NCI-H1930 (cell line): ENCODE measurements around the gene GABBR2.

Experiments
- DNase-seq, 2 experiments: peaks; one replicate each; lab custom pipeline; 2025; lab: John Stamatoyannopoulos, UW

GABBR2 gene

DNA sequence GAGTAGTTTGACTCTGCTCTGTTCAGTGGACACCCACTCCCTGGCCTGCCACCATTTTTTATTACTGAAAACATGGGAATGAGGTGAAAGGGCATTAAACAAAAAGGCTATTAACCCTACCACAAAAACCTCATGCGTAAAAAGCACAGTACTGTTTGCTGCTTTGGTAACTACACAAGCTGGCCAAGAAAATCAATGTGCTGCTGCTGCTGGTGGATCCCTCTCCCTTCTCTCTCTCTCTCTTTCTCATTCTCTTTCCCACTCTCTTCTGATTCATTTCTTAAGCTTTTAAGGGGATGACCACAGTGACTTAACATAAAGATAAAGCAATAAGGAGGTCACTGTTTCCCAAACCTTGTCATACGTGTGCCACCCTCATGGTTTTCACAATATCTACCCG is 270.1 kb downstream of the GABBR2 start:
- no peak for DNase-seq

DNA sequence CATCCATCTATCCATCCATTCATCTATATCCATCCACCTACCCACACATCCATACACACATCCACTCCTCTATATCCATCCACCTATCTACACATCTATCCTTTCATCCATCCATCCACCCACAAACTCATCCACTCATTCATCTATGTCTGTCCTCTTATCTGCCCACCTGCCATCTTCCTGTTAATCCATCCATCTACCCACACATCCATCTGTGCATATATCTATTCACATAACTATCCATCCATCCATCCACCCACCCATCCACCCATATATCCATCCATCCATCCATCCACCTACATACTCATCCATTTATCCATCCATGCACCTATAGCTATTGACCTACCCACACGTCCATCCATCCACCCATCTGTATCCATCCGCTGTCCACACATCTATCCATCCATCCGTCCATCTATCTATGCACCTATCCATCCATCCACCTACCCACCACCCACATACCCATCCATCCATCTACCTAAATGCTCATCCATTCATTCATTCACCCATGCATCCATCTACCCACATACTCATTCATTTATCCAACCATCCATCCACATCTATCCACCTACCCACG is 271.2 kb downstream of the GABBR2 start:
- DNase-seq, result no peak

GRCh38 chr9:98432960-98433359 is 275.8 kb downstream of the GABBR2 start:
- no peak for DNase-seq

- DNase-seq, result no peak
Observed at GRCh38 chr9:98432134-98432533, 276.6 kb downstream of the GABBR2 start.

- no peak for DNase-seq
Observed at GRCh38 chr9:98430535-98431292, 278.0 kb downstream of the GABBR2 start.

GRCh38 chr9:98429613-98430012 is 279.1 kb downstream of the GABBR2 start:
- DNase-seq, result no peak

- no peak for DNase-seq
Observed at GRCh38 chr9:98428454-98428853, 280.3 kb downstream of the GABBR2 start.

- no peak for DNase-seq
Observed at GRCh38 chr9:98427491-98427890, 281.2 kb downstream of the GABBR2 start.

- no peak for DNase-seq
Observed at GRCh38 chr9:98425079-98425478, 283.7 kb downstream of the GABBR2 start.

DNA sequence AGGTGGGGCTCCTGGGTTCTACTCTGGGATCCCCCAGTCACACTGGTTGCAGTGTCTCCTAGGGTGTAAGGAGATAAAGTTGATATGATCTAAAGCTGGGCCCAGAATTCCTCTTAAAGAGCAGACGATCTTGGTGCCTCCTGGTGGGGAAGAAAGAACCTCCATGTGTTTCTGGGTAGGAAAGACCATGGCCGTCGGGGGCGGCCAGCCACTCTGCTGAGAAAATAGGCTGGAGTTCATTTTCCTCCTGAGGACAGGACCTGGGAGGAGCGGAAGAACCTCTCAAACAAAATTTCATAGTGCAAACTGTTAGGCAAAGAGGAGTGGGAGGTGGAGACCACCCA is 289.5 kb downstream of the GABBR2 start:
- DNase-seq, result no peak

GRCh38 chr9:98418578-98419259 is 290.0 kb downstream of the GABBR2 start:
- no peak for DNase-seq

- no peak for DNase-seq
Observed at GRCh38 chr9:98416294-98417248, 292.2 kb downstream of the GABBR2 start.

DNA sequence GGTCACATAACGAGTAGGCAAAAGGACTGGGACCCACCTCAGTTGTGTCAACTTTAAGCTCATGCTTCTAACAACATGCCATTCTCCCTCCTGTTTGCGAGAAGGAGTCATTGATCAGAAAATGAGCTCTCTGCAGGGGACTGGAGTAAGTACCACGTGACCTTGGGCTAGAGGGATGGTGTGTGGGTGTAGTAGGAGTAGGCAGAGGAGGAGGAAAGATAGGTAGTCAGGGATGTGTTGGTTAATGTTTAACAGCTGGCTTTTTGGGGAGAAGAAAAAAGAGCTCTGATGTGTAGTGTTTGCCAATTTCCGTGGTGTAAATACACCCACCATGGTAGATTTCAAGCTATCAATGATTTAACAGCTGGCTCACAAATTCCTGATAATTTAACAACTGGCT is 293.0 kb downstream of the GABBR2 start:
- no peak for DNase-seq

GRCh38 chr9:98413084-98413483 is 295.7 kb downstream of the GABBR2 start:
- no peak for DNase-seq

- DNase-seq, result no peak
Observed at GRCh38 chr9:98412101-98412842, 296.5 kb downstream of the GABBR2 start.

- no peak for DNase-seq
Observed at GRCh38 chr9:98410185-98410697, 298.5 kb downstream of the GABBR2 start.

DNA sequence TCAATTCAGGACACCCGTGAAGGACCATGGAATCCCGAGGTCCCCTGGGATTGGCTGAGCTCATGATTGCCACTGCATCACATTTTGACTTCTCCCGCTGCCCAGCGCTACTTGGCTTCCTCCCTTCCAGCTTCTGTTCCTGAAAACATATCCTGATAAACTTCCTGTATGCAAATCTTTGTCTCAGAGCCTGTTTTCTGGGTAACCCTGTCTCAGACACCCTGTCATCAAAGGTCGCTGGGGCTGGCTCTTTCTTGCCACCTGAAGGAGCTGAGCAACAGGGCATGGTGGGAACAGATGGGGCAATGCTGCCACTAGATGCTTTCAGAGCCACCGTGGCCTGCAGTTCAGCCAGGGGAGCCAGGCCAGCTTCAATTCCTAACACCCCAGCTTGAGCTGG is 299.0 kb downstream of the GABBR2 start:
- DNase-seq, result no peak

DNA sequence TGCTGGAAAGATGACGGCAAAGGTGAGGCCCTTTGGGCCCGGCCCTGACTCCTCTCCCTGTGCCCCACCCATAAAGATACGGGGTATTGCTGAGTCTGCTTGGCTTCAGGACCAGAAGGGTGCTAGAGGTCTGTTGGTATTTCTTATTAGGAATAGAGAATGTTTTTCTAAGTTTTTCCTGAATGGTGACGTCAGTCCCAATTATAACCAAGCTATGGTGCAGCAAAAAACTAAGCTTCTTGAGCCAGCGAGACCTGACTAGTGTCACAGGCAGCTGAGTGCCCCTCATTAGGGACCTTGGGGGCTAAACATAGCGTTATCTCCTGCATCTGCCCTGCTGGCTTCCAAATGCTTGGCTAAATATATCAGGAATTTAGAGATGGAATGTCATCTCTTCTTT is 302.3 kb downstream of the GABBR2 start:
- DNase-seq, result no peak

- DNase-seq, result no peak
Observed at GRCh38 chr9:98404237-98404636, 304.5 kb downstream of the GABBR2 start.

- DNase-seq, result no peak
Observed at GRCh38 chr9:98403715-98404114, 305.0 kb downstream of the GABBR2 start.
